Sciatic nerve (tissue), 2 donors: ENCODE measurements around the gene ACAD9. TPM values are rescaled to one million over a fixed set of nuclear protein-coding genes. Genes with fewer than 3 reads are reported as not detected.
"Not testable (repeated sequence)": the region's sequence is repeated elsewhere in the genome, so short reads cannot be mapped to it uniquely, and the experiment has no call there.

Source experiments
- ATAC-seq: fragments of 200-7000 bp; cut with Tn5 transposase; one replicate; pipeline ENCODE4 v1.9.1; 2020; ENCODE audit warnings: mild to moderate bottlenecking, moderate library complexity
- DNase-seq: peaks from one replicate; pipeline ENCODE4 v3.0.0-alpha.2; 2020; ENCODE audit warnings: low spot score
- intact Hi-C: fragments of 100-400 bp; cut with DNase I; formaldehyde crosslinking; loops from one replicate; pipeline ENCODE4 v1.14.2; 2022
- total RNA-seq: library from RNA; stranded (reverse); fragmentation: NEBNext Ultra II Directional; extraction: Animal tissue kit (Norgen Biotek cat#: 25700); gene quantifications from one replicate; pipeline ENCODE4 v1.2.1, GENCODE V29; 2021
- donor health status: DM: no; HTN: no; CAD: no.
- donor health status: DM: no; HTN: no; CAD: no.

Gene ACAD9
- total RNA-seq = 54.0 TPM

GRCh38 chr3:128879125-128879969 lies at the start of gene ACAD9:
Gene ACAD9, plus strand, starts transcription at chr3:128879620. Its CDS starts 72 bp downstream, at chr3:128879692.
- DNase-seq (peak; percentile 98), ATAC-seq (peak; percentile 99)
- intact Hi-C loops = no loop called here

- intact Hi-C loops, ATAC-seq, DNase-seq: not testable (repeated sequence)
These were observed 49.3 kb upstream of the ACAD9 start for GRCh38 chr3:128829925-128830625.

DNA sequence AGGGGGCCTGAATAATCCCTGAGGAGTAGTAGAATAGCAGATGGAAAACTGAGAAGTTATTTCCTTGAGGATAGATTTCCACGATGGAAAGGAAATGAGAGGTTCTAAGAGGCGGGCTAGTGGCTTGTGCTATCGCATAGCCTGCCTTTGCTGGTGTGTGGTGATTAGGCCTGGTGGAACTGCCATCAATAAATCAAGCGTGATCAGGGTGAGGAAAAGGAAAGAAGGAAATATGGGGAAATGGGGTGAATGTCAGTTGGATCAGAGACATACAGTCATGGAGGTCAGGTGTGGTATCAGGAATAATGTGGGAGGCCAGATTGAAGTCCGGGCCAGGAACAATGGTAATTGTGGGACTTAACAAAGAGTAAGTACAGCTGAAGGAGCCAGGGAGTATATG lies 48.7 kb upstream of the ACAD9 start:
- DNase-seq, intact Hi-C loops, ATAC-seq: not testable (repeated sequence)

DNA sequence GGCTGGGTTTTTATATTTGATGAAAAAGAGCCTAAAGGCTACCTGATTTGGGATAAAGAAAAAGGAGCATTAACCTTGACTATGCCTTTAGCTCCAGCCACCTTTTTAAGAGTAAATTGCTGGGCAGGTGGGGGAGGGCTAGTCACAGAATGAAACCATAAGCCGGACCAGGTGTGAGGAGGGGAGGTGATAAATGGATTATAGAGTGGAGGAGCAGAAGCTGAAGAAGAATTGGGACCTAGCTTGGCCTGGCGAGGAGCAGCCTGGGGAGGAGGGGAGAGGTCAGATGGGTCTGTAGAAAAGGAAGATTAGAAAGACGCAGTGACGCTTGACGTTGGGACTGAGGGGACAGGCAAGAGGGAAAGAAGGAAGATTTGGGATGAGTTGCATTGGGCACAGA lies 46.4 kb upstream of the ACAD9 start:
- DNase-seq, intact Hi-C loops, ATAC-seq: not testable (repeated sequence)

- ATAC-seq (no peak), DNase-seq (no peak)
- intact Hi-C loops = no loop called here
These were observed 44.3 kb upstream of the ACAD9 start for GRCh38 chr3:128835096-128835495.

- intact Hi-C loops = no loop called here
- ATAC-seq (no peak), DNase-seq (no peak)
These were observed 37.2 kb upstream of the ACAD9 start for GRCh38 chr3:128841926-128842920.

DNA sequence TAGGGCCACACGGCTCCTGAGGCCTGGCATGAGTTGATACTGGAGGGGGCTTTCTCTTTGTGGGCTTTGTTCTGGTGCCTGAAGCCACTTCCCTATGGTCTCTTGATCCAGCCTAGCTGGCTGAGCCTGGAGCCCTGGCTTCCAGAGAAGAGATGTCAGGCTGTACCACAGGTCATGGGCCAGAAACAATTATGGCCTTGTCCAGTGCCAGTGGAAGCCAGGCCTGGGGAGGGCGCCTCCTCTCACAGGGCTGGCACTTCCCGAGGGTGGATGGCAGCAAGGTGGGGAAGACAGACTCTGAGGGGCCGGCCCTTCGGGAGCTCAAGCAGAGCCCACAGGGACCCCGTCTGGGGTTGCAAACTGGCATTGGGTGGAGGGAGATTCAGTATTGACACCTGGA lies 34.9 kb upstream of the ACAD9 start:
- intact Hi-C loops = no loop called here
- DNase-seq (no peak), ATAC-seq (no peak)

DNA sequence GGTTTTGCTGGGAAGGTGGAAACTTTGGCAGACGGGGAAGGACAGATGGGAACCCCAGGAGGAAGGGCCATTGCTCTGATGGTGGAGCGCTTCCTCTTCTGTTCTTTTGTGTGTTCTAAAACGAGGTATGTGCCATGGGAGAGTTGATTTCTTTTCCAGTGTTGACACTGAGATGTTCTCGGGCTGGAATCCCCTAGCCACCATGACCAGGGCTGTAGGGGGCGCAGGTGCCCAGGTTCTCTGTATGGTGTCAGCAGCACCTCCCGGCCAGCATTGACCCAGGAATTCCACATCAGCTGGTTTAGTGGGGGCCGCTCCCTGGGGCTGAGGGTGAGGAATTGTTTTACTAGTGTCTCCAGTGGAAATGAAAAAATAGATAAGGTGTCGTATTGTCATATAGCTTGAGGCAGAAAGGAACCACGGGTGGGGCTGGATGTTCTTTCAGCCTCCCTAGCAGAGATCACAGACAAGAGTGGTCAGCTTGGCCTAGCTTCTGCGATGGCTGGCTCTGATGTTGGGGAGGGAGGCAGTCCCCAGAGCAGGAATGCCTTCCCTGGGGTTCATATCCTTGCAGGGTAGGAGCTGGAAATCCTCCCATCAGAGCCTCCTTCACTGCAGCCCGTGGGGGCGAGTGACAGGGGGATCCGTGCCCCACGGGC lies 34.2 kb upstream of the ACAD9 start:
- intact Hi-C loops = no loop called here
- peak; percentile 19 for ATAC-seq
- DNase-seq = no peak

GRCh38 chr3:128845778-128846485 lies 33.5 kb upstream of the ACAD9 start:
- ATAC-seq (peak; percentile 94), DNase-seq (peak; percentile 91)
- intact Hi-C loops = no loop called here

DNA sequence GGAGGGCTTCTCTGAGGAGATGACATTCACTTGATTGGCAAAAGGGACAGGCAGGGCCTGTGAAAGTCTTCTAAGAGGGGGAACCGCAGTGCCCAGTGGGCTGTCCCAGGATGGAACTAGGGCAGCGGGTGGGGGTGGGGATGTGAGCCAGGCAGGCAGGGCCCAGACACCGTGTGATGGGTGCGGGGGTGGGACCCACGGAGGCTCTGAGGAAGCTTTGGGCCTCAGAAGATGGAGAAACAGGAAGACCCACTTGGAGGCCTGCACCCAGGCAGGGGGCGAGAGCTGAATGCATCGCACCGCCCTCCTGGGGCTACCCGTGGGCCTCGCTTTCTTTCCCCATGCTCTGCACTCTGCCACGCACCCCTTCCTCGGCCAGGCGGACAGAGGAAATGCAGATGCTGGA lies 32.9 kb upstream of the ACAD9 start:
- intact Hi-C loops = no loop called here
- DNase-seq = no peak
- peak; percentile 40 for ATAC-seq

DNA sequence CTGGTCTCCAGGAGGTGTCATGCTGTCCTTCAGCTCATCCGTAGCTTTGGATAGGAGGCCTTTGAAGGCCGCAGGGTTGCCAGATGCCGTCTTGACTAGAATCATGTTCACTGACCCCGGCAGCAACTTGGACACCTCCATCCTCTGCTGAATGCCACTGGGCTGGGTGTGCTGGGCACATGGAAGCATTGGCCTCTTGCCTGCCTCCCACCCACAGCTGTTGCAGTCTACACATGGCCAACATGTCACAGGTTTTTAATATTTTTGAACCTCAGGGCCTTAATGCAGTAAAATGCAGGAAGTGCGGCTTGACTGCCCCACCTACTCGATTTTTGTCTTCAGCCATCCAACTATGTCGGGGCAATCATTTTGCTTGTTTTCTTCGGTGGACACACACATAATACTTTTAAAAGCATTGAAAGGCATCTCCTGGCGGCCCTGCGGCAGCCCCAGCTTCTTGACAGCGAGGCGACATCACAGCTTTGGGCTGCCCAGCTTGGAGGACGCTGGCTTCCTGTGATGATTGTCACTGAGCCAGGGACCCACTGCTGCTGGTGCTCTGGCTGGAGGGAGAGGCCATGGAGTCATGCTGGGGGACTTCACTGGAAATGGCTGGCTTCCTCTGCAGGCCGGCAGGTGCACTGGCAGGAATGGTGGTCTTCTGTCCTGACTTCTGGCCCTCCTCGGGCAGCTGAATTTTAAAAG lies 31.6 kb upstream of the ACAD9 start:
- intact Hi-C loops = no loop called here
- DNase-seq (no peak), ATAC-seq (no peak)

DNA sequence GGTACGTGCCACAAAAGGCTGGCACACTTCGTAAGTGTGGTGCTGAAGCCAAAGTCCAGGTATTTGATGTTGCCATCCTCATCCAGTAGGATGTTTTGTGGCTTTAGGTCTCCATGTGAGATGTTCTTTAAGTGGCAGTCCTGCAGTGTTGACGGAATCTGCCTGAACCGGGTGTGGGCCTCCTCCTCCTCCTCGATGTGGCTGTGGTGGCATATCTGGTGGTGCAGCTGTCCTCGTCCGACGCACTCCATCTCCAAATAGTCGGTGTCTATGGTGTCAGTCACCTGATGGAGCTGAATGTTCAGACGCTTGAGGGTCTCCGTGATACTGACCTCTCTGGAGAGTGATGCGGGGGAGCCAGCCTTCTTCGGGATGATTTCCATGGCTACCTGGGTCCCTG lies 30.5 kb upstream of the ACAD9 start:
- ATAC-seq (no peak), DNase-seq (no peak)
- intact Hi-C loops = no loop called here

- intact Hi-C loops = no loop called here
- no peak for ATAC-seq
- no peak for DNase-seq
These were observed 29.4 kb upstream of the ACAD9 start for GRCh38 chr3:128849911-128850455.

DNA sequence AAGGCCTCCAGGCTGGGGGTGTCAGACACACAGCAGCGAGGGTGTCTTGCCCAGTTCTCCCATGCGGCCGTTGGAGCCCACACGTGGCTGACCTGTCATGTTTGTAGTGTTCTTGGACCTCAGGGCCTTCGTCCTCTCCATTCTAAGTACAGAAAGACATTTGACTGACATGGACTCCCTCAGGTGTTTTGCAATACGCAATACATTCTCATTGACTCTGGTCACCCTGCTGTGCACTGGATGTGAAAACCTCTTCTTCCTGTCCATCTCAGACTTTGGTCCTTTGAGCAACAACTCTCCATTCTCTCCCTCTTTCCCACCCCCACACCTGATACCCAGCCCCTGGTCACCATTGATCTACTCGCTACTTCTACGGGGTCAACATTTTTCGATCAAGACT lies 28.9 kb upstream of the ACAD9 start:
- no peak for DNase-seq
- no peak for ATAC-seq
- intact Hi-C loops = no loop called here

DNA sequence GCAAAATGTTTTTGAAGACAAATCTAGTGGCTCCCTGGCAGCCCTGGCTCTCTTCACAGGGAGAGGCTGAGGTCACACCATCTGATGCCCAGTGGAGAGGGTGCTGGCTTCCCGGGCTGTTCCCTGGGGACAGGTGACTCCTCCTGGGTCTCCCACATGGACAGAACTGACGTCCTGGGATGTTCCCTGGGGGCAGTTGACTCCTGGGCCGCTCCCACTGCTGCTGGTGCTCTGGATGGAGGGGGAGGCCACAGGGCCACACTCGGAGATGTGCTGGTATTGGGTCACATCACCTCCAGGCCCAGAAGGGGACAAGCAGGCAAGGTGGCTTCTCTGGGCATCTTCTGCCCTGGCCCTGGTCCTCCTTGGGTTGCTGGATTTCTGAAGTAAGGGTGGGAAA lies 27.8 kb upstream of the ACAD9 start:
- intact Hi-C loops = no loop called here
- no peak for DNase-seq
- no peak for ATAC-seq

DNA sequence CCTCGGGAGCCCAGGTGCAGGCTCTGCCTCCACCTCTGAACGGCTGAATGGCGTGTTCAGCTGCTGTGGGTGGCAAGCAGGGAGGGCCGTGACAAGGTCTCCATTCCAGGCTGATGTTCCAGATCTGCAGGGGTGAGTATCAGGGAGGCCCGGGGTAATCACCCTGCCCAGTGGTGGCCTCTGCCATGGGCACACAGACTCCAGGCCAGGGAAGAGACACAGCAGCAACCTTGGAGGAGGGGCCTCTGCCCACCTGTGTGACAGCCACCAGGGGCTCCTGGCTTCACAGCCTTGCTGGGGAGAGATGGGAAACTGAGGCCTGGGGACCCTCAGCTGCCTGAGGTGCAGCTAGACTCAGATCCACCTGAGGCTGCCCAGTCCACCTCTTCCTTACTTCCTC lies 25.6 kb upstream of the ACAD9 start:
- DNase-seq = no peak
- intact Hi-C loops = no loop called here
- no peak for ATAC-seq

- intact Hi-C loops = no loop called here
- ATAC-seq (no peak), DNase-seq (no peak)
These were observed 24.9 kb upstream of the ACAD9 start for GRCh38 chr3:128854475-128854874.
